GM19193 (cell line): ENCODE measurements around the gene OR52E1.

ENCODE experiments used
- POLR2A ChIP-seq: IDR thresholded peaks from 4 replicates; pipeline ENCODE4 v1.6.1; 2011; ENCODE audit not compliant: insufficient read depth, insufficient read length; ENCODE audit errors: extremely low read depth

The OR52E1 gene

GRCh38 chr11:5069272-5069671 lies at the start of gene OR52E1:
TSS of gene OR52E1 (plus strand) at chr11:5069572.
- no peak for TF ChIP-seq POLR2A

- TF ChIP-seq POLR2A: no peak
These were observed 47.4 kb upstream of the OR52E1 start for GRCh38 chr11:5021996-5022395.

- no peak for TF ChIP-seq POLR2A
These were observed 32.7 kb upstream of the OR52E1 start for GRCh38 chr11:5036669-5037068.

- TF ChIP-seq POLR2A: no peak
These were observed 31.4 kb upstream of the OR52E1 start for GRCh38 chr11:5037926-5038325.

DNA sequence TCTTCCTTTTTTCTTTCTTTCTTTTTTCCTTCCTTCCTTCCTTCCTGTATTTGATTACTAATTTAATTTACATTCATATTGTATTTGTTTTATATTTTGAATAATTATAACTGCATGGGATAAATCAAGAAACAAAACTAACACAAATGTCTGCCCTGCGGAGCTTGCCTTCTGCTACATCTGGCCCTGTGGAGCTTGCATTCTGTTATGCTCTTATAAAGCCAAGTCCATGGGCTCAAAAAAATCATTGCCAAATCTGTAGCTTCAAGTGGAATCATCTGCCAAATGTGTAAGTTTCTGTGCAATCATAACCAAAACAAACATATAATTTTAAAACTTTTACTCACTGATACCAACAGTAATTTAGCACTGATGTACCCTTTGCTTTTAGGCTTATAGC lies 31.0 kb upstream of the OR52E1 start:
- no peak for TF ChIP-seq POLR2A

- TF ChIP-seq POLR2A: no peak
These were observed 28.5 kb upstream of the OR52E1 start for GRCh38 chr11:5040876-5041275.

DNA sequence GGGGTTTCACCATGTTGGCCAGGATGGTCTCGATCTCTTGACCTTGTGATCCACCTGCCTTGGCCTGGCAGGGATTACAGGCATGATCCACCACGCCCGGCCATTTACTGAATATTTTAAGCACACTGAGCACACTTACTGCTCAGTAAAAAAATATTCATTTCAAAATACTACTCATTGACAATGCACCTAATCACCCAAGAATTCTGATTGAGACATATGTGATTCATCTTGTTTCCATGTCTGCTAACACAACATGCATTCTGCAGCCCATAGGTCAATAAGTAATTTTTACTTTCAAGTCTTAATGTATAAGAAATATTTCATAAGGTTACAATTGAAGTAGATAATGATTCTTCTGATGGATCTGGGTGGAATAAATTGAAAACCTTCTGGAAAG lies 27.3 kb upstream of the OR52E1 start:
- no peak for TF ChIP-seq POLR2A

DNA sequence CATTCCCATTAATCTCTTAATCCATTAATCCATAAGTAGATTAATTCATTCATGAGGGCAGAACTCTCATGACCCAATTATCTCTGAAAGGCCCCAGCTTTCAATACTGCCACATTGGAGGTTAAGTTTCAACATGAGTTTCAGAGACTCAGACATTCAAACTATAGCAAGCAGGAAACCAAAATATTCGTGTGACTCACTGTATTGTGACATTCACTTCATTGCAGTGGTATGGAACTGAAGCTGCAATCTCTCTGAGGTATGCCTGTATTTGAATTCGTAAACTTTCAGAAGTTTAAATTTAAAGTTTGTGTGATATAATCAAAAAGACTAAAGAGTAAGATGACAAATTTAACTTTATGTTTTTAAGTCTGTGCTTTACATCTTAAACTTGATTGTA lies 26.0 kb upstream of the OR52E1 start:
- TF ChIP-seq POLR2A: no peak

- TF ChIP-seq POLR2A: no peak
These were observed 23.1 kb upstream of the OR52E1 start, which contains the start of gene OR52J3 for GRCh38 chr11:5046226-5046625. TSS of gene OR52J3 (plus strand) at chr11:5046526. CDS start at chr11:5046526, 0 bp downstream.

- no peak for TF ChIP-seq POLR2A
These were observed 22.5 kb upstream of the OR52E1 start for GRCh38 chr11:5046754-5047330.

GRCh38 chr11:5059391-5059790 lies 10.0 kb upstream of the OR52E1 start, which contains the start of gene OR52E2:
TSS of gene OR52E2 (minus strand) at chr11:5059627. CDS start at chr11:5059627, 0 bp downstream.
- no peak for TF ChIP-seq POLR2A

DNA sequence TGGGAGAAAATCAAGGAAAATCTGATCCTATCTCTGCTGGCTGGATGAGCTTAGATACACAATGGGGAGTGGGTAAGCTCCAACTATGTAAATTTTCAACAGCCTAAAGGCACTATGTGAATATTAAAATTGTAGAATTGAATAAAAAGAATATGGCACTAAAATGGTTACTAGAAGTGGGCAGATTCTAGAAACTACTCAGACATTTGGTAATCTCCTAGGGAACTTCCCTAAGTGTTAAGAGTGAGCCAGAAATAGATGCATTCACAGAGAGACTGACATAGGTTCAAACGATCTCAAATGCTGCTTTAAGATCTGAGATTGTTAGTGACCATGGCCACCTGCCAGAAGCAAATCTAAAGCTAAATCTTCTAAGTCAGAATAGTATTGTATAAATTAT lies 4.3 kb upstream of the OR52E1 start:
- TF ChIP-seq POLR2A: no peak

GRCh38 chr11:5071799-5072198 lies 2.4 kb downstream of the OR52E1 start:
- TF ChIP-seq POLR2A: no peak

- no peak for TF ChIP-seq POLR2A
These were observed 12.0 kb downstream of the OR52E1 start for GRCh38 chr11:5081405-5081804.

GRCh38 chr11:5083602-5084001 lies 14.2 kb downstream of the OR52E1 start:
- TF ChIP-seq POLR2A: no peak

DNA sequence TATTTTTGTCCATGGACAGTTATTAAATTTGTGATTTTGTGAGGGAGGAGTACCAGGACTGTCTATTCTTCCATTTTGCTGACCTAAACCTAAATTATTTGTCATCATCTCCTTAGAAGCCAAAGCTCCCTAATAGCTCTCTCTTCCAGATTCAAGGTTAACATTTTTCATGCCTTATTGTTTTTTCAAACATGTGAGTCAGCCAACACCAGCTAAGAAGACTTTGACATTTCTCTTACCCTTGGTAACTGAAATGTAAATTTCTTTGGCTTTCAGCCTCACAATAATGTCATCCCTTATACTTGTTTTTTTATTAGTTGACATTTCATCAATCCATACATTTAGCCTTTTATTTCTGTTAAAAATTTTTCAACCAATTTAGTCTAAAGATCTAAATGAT lies 19.2 kb downstream of the OR52E1 start:
- no peak for TF ChIP-seq POLR2A

- TF ChIP-seq POLR2A: no peak
These were observed 21.3 kb downstream of the OR52E1 start for GRCh38 chr11:5090668-5091067.

GRCh38 chr11:5092821-5093585 lies 23.6 kb downstream of the OR52E1 start:
- TF ChIP-seq POLR2A: no peak
